ENCODE results near the gene XKR3.
A peak's percentile ranks its signal among the peaks of the same experiment; 100 is the strongest.
"Not testable (repeated sequence)": the region's sequence is repeated elsewhere in the genome, so short reads cannot be mapped to it uniquely, and the experiment has no call there.

Gene XKR3

GRCh38 chr22:16804882-16805281 lies 20.3 kb downstream of the XKR3 start:
- DNase-seq (ENCODE audit: low spot score), result no peak

GRCh38 chr22:16803255-16803917 lies 21.8 kb downstream of the XKR3 start:
- no peak for DNase-seq (ENCODE audit: low spot score)

DNA sequence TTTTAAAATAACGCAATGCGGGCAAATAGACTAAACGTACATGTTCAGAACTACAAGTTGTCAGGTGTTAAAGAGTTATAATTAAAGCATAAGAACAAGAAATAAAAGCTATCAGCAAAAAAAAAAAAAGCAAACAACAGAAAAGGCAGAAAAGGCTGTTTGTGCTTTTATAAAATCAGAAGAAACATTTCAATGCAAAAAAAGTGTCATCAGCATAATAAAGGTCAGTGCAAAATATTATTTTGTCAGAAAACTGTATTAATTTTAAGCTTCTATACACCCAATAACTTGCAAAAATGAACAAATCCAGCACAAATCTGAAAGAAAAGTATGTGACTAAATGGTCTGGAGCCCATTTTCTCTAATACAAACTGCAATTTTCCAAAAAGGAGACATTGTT lies 23.6 kb downstream of the XKR3 start:
- DNase-seq (ENCODE audit: low spot score), result no peak

GRCh38 chr22:16801088-16801487 lies 24.1 kb downstream of the XKR3 start:
- DNase-seq (ENCODE audit: low spot score), result no peak

- DNase-seq (ENCODE audit: low spot score), result no peak
Observed at GRCh38 chr22:16800358-16800757, 24.9 kb downstream of the XKR3 start.

DNA sequence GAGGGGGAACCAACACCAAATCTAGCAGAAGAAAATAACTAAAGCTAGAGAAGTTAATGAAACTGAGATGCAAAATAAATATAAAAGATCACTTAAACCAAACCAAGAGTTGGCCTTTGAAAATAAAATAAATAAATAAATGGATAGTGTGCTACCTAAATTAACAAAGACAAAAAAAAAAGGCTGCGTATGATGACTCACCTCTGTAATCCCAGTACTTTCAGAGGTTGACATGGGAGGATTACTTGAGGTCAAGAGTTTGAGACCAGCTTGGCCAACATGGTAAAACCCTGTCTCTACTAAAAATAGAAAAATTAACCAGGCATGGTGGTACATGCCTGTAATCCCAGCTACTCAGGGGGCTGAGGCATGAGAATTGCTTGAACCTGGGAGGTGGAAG lies 29.7 kb downstream of the XKR3 start:
- not testable (repeated sequence) for DNase-seq (ENCODE audit: low spot score)

DNA sequence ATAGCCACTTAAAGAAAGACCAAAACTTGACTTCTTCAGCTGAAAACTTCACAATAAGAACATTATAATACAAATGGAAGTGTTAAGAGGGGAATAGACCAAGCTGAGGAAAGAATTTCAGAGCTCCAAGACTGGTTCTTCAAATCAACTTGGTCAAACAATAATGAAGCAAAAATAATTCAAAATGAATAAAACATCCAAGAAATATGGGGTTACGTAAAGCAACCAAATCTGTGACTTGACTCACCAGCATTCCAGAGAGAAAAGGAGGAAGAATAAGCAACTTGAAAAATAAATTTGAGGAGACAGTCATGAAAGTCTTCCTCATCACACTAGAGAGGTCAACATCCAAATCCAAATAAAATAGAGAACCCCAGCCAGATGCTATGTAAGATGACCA lies 31.4 kb downstream of the XKR3 start:
- no peak for DNase-seq (ENCODE audit: low spot score)

DNA sequence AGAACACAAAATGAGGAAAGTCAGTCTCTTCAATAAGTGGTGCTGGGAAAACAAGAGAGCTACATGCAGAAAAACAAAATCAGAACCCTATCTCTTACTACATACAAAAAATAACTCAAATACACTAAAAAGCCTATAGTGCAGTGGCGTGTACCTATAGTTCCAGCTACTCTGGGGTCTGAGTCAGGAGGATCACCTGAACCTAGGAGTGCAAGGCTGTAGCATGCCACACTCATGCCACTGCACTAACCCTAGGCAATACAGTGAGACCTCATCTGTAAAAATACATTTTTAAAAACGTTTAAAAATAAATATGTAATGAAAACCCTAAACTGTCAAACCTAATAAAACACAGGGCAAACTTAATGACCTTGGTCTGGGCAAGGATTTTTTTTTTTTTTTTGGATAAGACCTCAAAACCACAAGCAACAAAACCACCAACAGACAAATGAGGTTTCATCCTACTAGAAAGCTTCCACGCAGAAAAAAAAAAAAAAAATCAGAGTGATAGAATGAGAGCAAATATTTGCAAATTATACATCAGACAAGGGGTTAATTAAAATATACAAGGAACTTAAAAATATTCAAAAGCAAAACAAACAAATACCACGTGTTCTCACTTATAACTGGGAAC lies 35.2 kb downstream of the XKR3 start:
- DNase-seq (ENCODE audit: low spot score), result no peak

- DNase-seq (ENCODE audit: low spot score), result peak; percentile 73
Observed at GRCh38 chr22:16783930-16784354, 41.3 kb downstream of the XKR3 start.

DNA sequence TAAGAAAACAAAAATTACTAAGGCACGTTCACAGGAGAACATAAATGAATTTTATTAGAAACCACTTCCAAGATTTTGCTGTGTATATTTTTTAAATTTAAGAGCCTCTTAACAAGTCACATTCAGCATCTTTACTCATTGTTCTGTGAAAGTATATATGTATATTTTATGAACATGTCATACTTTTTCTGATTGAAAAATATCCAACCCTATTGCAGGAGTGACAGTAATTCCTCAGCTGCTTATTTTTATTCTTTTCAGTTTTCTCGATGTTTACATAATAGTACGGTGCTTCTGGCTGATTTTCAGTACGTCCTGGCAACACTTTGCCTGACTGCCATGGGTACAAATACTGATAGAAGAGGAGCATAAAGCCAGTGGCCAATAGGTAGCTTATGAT lies 41.8 kb downstream of the XKR3 start:
- no peak for DNase-seq (ENCODE audit: low spot score)

- no peak for DNase-seq (ENCODE audit: low spot score)
Observed at GRCh38 chr22:16781764-16782329, 43.4 kb downstream of the XKR3 start.

- DNase-seq (ENCODE audit: low spot score), result no peak
Observed at GRCh38 chr22:16781074-16781763, 44.0 kb downstream of the XKR3 start.

DNA sequence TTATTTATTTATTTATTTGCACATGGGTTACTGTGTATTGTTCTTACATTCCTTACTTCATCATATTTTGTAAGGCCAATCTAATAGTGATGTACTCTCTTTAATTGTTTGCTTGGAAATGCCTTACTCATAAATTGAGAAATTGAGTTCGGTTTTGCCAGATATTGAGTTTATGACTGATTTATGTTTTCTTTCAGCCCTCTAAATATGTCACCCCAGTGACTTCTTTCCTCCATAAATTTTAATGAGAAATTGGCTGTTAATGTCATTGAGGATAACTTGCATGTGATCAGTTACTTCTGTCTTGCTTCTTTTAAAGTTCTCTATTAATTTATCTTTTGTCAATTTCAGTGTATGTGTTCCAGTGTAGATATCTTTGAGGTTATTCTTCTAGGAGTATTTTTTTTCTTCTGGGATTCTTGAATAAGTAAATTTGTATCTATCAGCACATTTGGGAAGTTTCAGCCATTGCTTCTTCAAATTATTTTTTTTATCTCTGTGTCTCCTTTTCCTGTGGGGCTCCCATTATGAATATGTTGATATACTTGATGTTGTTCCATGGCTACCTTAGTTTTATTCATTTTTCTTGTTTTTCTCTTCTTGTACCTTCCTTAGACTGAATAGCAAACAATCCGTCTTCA lies 47.8 kb downstream of the XKR3 start:
- no peak for DNase-seq (ENCODE audit: low spot score)

DNA sequence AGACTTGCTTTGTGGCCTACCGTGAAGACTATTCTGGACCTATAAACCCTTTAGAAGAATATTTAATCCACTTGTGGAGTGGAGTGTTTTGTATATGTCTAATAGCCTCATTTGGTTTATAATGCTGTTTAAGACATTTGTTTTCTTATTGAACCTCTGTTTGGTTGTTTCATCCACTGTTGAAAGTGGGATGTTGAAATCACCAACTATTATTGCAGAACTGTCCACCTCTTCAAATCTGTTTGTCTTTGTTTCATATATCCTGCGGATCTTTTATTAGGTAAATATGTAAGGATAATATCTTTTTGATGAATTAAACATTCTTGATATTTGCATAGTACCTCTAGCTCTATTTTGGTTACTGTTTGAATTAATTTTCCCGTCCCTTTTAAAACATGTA lies 49.1 kb downstream of the XKR3 start:
- no peak for DNase-seq (ENCODE audit: low spot score)

DNA sequence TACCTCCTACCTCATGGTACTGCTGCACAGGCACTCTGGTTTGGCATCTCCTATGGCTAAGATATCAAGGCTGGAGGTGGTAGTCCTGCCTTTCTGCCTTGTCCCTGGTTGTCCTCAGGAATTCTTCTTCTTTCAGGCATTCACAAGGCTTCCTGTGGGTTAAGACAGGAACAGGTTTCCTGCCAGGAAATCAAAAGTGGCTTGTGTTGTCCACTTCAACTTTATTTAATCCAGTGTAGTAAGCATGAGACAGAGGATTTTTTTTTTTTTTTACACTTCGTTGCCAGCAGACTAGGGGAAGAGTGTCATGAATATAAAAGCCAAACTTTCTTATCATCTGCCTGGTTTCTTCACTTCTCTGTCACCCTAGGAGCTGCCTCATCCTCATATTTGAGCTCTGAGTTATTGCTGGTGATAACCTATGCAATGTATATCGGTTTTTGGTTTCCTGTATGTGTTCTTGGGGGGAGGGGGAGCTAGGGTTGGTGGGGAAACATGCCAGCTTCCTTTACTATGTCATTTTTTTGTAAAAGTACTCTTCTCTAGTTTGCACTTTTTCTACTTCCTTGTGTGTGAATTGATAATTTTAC lies 50.2 kb downstream of the XKR3 start:
- no peak for DNase-seq (ENCODE audit: low spot score)

- DNase-seq (ENCODE audit: low spot score), result not testable (repeated sequence)
Observed at GRCh38 chr22:16771569-16771968, 53.6 kb downstream of the XKR3 start.

DNA sequence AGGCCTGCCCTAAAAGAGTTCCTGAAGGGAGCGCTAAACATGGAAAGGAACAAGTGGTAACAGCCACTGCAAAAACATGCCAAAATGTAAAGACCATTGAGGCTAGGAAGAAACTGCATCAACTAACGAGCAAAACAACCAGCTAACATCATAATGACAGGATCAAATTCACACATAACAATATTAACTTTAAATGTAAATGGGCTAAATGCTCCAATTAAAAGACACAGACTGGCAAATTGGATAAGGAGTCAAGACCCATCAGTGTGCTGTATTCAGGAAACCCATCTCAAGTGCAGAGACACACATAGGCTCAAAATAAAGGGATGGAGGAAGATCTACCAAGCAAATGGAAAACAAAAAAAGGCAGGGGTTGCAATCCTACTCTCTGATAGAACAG lies 57.3 kb downstream of the XKR3 start:
- not testable (repeated sequence) for DNase-seq (ENCODE audit: low spot score)

DNA sequence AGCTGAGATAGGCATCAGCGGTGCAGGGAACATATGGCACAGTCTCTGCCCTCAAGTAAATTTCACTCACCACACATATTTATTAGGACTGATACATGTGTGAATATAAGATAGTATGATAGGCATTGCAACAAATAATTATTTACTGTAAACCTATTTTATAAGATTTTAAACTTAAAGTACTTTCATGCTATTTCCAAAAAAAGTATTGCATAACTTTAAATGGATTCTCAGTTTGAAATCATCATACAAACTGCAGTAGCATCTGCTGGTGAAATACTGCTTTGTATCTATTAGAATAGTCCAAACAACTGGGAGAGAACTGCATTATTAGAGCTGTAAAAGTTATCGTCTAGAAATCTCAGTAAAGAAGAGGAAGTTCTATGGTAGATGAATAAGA lies 63.0 kb downstream of the XKR3 start:
- not testable (repeated sequence) for DNase-seq (ENCODE audit: low spot score)

DNA sequence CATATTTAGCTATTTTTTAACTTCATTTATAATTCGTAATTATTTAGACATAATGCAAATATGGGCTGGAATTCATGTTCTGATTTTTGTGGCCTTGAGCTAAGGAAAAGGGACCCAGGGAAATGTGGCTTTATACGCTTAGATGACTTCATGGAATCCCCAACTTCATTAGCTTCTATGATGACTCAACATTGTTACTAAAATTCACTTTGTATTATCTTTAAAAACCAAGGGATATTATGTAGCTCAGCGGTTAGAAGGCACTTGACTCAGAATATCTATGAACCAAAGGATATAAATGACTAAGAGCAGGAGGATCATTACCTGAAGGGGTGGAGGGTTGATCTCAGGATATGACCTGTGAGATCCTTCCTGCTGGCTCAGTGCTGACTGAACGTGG lies 64.8 kb downstream of the XKR3 start:
- DNase-seq (ENCODE audit: low spot score), result not testable (repeated sequence)

GRCh38 chr22:16749282-16749681 lies 75.9 kb downstream of the XKR3 start:
- DNase-seq (ENCODE audit: low spot score), result not testable (repeated sequence)

DNA sequence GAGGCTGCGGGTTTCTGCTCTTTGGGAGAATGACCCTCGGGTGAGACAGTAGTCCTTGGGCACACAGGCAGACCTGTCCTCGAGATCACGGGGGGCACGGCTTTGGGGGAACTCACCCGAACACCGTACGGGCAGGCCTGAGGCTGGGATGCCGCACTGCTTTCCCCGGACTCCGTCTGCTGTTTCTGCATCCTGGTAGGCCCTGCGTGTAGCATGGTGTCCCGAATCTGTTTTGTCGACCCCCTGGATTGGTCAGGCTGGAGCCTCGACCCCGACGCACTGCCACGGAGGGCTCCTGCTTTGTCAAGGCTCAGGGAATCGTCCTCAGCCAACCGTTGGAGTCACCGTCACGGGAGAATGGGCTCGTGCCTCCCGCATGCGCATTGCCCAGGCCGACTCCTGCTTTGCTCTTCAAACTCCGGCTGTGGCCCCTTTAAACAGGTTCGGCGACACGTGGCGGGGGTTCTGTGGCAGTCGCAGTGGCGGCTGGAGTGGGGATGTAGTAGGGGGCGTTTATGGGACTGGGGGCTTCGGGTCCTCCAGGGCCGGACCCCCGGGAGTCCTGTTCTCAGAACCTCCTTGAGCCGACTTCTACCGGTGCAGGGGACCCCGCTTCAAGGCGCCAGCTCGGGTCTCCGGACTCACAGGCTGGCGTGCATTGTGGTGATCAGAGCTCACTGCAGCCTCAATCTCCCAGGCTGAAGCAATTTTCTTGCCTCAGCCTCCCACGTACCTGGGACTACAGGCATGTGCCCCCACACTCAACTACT lies 76.9 kb downstream of the XKR3 start:
- DNase-seq (ENCODE audit: low spot score), result not testable (repeated sequence)

Measured in COLO829 (cell line).